NCI-H1930 (cell line): ENCODE results near the gene ANKMY1.
A peak's percentile ranks its signal among the peaks of the same experiment; 100 is the strongest.

Source experiments
- DNase-seq, 2 experiments: peaks; one replicate each; lab custom pipeline; 2025; lab: John Stamatoyannopoulos, UW

ANKMY1 gene

GRCh38 chr2:240447934-240448333 lies 109.9 kb downstream of the ANKMY1 start:
- no peak for DNase-seq

GRCh38 chr2:240447331-240447730 lies 110.5 kb downstream of the ANKMY1 start:
- DNase-seq: no peak

- DNase-seq: no peak
These were observed 111.1 kb downstream of the ANKMY1 start for GRCh38 chr2:240446664-240447175.

- no peak for DNase-seq
These were observed 111.7 kb downstream of the ANKMY1 start for GRCh38 chr2:240445961-240446663.

GRCh38 chr2:240444464-240444863 lies 113.3 kb downstream of the ANKMY1 start:
- DNase-seq: no peak

GRCh38 chr2:240443891-240444301 lies 113.9 kb downstream of the ANKMY1 start:
- DNase-seq: no peak

GRCh38 chr2:240442891-240443715 lies 114.7 kb downstream of the ANKMY1 start:
- no peak for DNase-seq

GRCh38 chr2:240441993-240442411 lies 115.8 kb downstream of the ANKMY1 start:
- no peak for DNase-seq

GRCh38 chr2:240441326-240441992 lies 116.3 kb downstream of the ANKMY1 start:
- no peak for DNase-seq

GRCh38 chr2:240440704-240441320 lies 117.0 kb downstream of the ANKMY1 start:
- DNase-seq: no peak

GRCh38 chr2:240440251-240440650 lies 117.5 kb downstream of the ANKMY1 start:
- DNase-seq: no peak

- no peak for DNase-seq
These were observed 118.1 kb downstream of the ANKMY1 start for GRCh38 chr2:240439698-240440151.

- DNase-seq: no peak
These were observed 118.7 kb downstream of the ANKMY1 start for GRCh38 chr2:240438810-240439697.

GRCh38 chr2:240437861-240438809 lies 119.7 kb downstream of the ANKMY1 start:
- DNase-seq: peak; percentile 37 to 60

GRCh38 chr2:240437551-240437860 lies 120.3 kb downstream of the ANKMY1 start:
- DNase-seq: no peak

GRCh38 chr2:240436683-240437550 lies 120.9 kb downstream of the ANKMY1 start:
- no peak for DNase-seq

GRCh38 chr2:240435948-240436682 lies 121.7 kb downstream of the ANKMY1 start:
- no peak for DNase-seq

- DNase-seq: peak; percentile 73 to 87
These were observed 122.3 kb downstream of the ANKMY1 start, which contains the start of gene GPC1 for GRCh38 chr2:240435457-240435947. TSS of gene GPC1 (plus strand) at chr2:240435663. CDS start at chr2:240435919, 256 bp downstream.
